CD4-positive, alpha-beta T cell treated with Interleukin-6 at 100 ng/mL for 8 hours (primary cell): ENCODE data around the gene NFE2L2.
A peak's percentile ranks its signal among the peaks of the same experiment; 100 is the strongest.
"Not testable (repeated sequence)": the region's sequence is repeated elsewhere in the genome, so short reads cannot be mapped to it uniquely, and the experiment has no call there.

ENCODE experiments used
- DNase-seq: peaks from one replicate; pipeline ENCODE4 v3.0.0-alpha.2; 2020; ENCODE audit warnings: mixed read lengths, low spot score

Gene NFE2L2

GRCh38 chr2:177279847-177280246 lies 15.3 kb upstream of the NFE2L2 start:
- DNase-seq: no peak

- no peak for DNase-seq
These were observed 11.2 kb upstream of the NFE2L2 start for GRCh38 chr2:177275743-177276055.

GRCh38 chr2:177275040-177275742 lies 10.7 kb upstream of the NFE2L2 start:
- no peak for DNase-seq

- no peak for DNase-seq
These were observed 8.9 kb upstream of the NFE2L2 start for GRCh38 chr2:177273408-177273807.

- no peak for DNase-seq
These were observed 8.2 kb upstream of the NFE2L2 start for GRCh38 chr2:177272765-177273164.

GRCh38 chr2:177271981-177272666 lies 7.6 kb upstream of the NFE2L2 start:
- DNase-seq: no peak

- no peak for DNase-seq
These were observed 6.0 kb upstream of the NFE2L2 start for GRCh38 chr2:177270531-177270930.

- no peak for DNase-seq
These were observed 4.4 kb upstream of the NFE2L2 start for GRCh38 chr2:177268901-177269300.

- DNase-seq: no peak
These were observed 3.8 kb upstream of the NFE2L2 start for GRCh38 chr2:177268187-177268871.

- DNase-seq: not testable (repeated sequence)
These were observed 2.4 kb upstream of the NFE2L2 start for GRCh38 chr2:177266955-177267354.

- DNase-seq: peak; percentile 36
These were observed 1.6 kb upstream of the NFE2L2 start for GRCh38 chr2:177265824-177266817.

- DNase-seq: no peak
These were observed 276 bp downstream of the NFE2L2 start for GRCh38 chr2:177264209-177264692.

GRCh38 chr2:177263451-177264208 lies 897 bp downstream of the NFE2L2 start:
- peak; percentile 90 for DNase-seq

- no peak for DNase-seq
These were observed 1.5 kb downstream of the NFE2L2 start for GRCh38 chr2:177262958-177263450.

- DNase-seq: no peak
These were observed 2.4 kb downstream of the NFE2L2 start for GRCh38 chr2:177262092-177262491.

GRCh38 chr2:177261116-177262060 lies 3.1 kb downstream of the NFE2L2 start:
- DNase-seq: no peak

- DNase-seq: no peak
These were observed 4.1 kb downstream of the NFE2L2 start for GRCh38 chr2:177260379-177260778.

GRCh38 chr2:177258059-177258458 lies 6.5 kb downstream of the NFE2L2 start:
- DNase-seq: no peak

GRCh38 chr2:177257471-177257870 lies 7.1 kb downstream of the NFE2L2 start:
- DNase-seq: no peak

GRCh38 chr2:177256695-177257094 lies 7.8 kb downstream of the NFE2L2 start:
- DNase-seq: no peak
